Activated CD8-positive, alpha-beta T cell treated with anti-CD3 and anti-CD28 coated beads for 36 hours (primary cell): ENCODE data around the gene RB1. TPM values are rescaled to one million over a fixed set of nuclear protein-coding genes. Genes with fewer than 3 reads are reported as not detected.
A peak's percentile ranks its signal among the peaks of the same experiment; 100 is the strongest.

Experiments
- ATAC-seq: fragments of 200-7000 bp; cut with Tn5 transposase; one replicate; pipeline ENCODE4 v1.10.0; 2021; ENCODE audit warnings: mild to moderate bottlenecking, moderate library complexity
- CTCF ChIA-PET: fragments of 350-600 bp; sonication (Branson Sonifier 250); formaldehyde crosslinking; loops from one replicate; lab custom pipeline; 2021; ENCODE audit warnings: antibody characterized with exemption; lab: Charles Lee
- POLR2A ChIA-PET: fragments of 350-600 bp; sonication (Branson Sonifier 250); formaldehyde crosslinking; loops from one replicate; lab custom pipeline; 2021; ENCODE audit warnings: antibody characterized with exemption; lab: Charles Lee
- DNase-seq: peaks from one replicate; pipeline ENCODE4 v3.0.0-alpha.2; 2020
- H3K27ac Mint-ChIP-seq: one replicate; pipeline ENCODE4 v1.8.0; 2021; ENCODE audit warnings: mild to moderate bottlenecking, mixed read lengths
- H3K27me3 Mint-ChIP-seq: one replicate; pipeline ENCODE4 v1.8.0; 2021; ENCODE audit warnings: mixed read lengths
- H3K36me3 Mint-ChIP-seq: one replicate; pipeline ENCODE4 v1.8.0; 2021; ENCODE audit warnings: low read depth, mixed read lengths
- H3K4me1 Mint-ChIP-seq: one replicate; pipeline ENCODE4 v1.8.0; 2021; ENCODE audit warnings: low read depth, mixed read lengths
- H3K4me3 Mint-ChIP-seq: one replicate; pipeline ENCODE4 v1.8.0; 2021; ENCODE audit warnings: mild to moderate bottlenecking, moderate library complexity, mixed read lengths
- H3K9me3 Mint-ChIP-seq: one replicate; pipeline ENCODE4 v1.8.0; 2021; ENCODE audit warnings: mixed read lengths
- intact Hi-C: fragments of 100-400 bp; cut with micrococcal nuclease; formaldehyde crosslinking; loops from one replicate; pipeline ENCODE4 v1.10.0; 2022
- total RNA-seq, 2 experiments: library from RNA; stranded (reverse); gene quantifications; one replicate each; pipeline ENCODE4 v1.2.3, GENCODE V29; 2021
- TF ChIP-seq, protein P1 (sequence below): fragments of 200-600 bp; IDR thresholded peaks from one replicate; pipeline ENCODE4 v1.8.0; 2022; ENCODE audit warnings: antibody characterized with exemption, mild to moderate bottlenecking

RB1 gene
- total RNA-seq, 2 experiments from 2014 or later, result 26.4 to 29.2 TPM

DNA sequence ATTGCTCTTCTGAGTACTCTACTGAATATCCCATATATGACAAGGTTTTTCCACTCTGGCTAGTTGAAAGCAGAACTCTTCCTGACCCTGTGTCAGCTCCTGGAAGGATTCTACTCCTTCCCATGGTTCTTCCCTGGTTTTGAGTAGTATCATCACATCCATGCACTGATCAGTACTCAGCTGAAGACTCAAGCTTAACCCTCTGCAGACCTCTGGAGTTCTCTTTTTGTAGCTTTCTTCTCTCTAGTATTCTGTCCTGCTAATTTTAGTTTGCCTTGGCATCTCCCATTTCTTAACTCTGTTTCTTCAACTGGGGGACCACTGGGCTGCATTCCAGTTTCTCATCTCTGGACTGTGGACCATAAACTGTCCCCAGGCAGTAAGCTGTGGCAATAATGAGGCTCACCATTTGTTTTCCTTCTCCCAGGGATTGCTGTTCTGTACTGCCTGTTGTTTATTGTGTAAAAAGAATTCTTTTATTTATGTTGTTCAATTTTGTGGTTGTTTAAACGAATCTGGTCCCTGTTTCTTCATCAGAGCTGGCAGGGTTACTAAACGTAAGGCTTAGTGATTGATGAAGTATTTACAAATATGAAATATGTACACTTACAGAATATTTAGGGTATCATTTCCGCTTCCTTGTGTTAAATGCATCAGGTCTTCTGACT lies 89.6 kb downstream of the RB1 start:
- ChIA-PET CTCF (interaction anchor here (0.7 kb wide), 1 partner anchor 167 kb away, joined by 3 read pairs; no protein-coding TSS in a partner anchor), POLR2A (no interaction called here)
- DNase-seq, result no peak
- no peaks in the 10 kb centered on the region for H3K27me3 Mint-ChIP-seq
- H3K4me1 Mint-ChIP-seq, result peaks cover 3% of the 10 kb centered on the region
- H3K4me3 Mint-ChIP-seq, result no peak overlapping the region
- ATAC-seq, result no peak
- intact Hi-C loops, result no loop called here
- peaks cover 57% of the 10 kb centered on the region for H3K36me3 Mint-ChIP-seq
- no peak overlapping the region for H3K27ac Mint-ChIP-seq
- peaks cover 15% of the 10 kb centered on the region for H3K9me3 Mint-ChIP-seq
- TF ChIP-seq, protein P1, sequence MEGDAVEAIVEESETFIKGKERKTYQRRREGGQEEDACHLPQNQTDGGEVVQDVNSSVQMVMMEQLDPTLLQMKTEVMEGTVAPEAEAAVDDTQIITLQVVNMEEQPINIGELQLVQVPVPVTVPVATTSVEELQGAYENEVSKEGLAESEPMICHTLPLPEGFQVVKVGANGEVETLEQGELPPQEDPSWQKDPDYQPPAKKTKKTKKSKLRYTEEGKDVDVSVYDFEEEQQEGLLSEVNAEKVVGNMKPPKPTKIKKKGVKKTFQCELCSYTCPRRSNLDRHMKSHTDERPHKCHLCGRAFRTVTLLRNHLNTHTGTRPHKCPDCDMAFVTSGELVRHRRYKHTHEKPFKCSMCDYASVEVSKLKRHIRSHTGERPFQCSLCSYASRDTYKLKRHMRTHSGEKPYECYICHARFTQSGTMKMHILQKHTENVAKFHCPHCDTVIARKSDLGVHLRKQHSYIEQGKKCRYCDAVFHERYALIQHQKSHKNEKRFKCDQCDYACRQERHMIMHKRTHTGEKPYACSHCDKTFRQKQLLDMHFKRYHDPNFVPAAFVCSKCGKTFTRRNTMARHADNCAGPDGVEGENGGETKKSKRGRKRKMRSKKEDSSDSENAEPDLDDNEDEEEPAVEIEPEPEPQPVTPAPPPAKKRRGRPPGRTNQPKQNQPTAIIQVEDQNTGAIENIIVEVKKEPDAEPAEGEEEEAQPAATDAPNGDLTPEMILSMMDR, result no peak

DNA sequence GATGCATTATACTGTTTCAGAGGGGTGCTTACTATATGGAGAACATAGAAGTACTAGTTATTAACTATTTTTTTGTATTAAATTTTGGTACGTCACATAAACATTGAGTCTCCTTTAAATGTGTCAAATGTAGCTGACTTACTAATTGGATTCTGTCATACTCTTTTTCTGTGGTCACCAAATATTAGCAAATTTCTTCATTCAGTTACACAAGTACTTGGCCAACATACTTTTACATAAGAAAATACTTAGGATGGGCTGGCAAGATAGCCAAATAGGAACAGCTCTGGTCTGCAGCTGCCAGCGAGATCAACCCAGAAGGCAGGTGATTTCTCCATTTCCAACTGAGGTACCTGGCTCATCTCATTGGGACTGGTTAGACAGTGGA lies 90.1 kb downstream of the RB1 start:
- H3K36me3 Mint-ChIP-seq, result peaks cover 55% of the 10 kb centered on the region
- intact Hi-C loops, result no loop called here
- peaks cover 15% of the 10 kb centered on the region for H3K9me3 Mint-ChIP-seq
- ChIA-PET CTCF (interaction anchor here (0.7 kb wide), 1 partner anchor 166 kb away, joined by 3 read pairs; no protein-coding TSS in a partner anchor), POLR2A (no interaction called here)
- no peak for DNase-seq
- H3K27me3 Mint-ChIP-seq, result no peaks in the 10 kb centered on the region
- H3K27ac Mint-ChIP-seq, result no peak overlapping the region
- H3K4me1 Mint-ChIP-seq, result peaks cover 7% of the 10 kb centered on the region
- TF ChIP-seq, protein P1, result no peak
- H3K4me3 Mint-ChIP-seq, result no peak overlapping the region
- no peak for ATAC-seq

- no peak overlapping the region for H3K4me3 Mint-ChIP-seq
- TF ChIP-seq, protein P1, result no peak
- ChIA-PET CTCF (interaction anchor here (1.3 to 1.9 kb wide), 3 partner anchors 12 to 183 kb away, joined by 3 to 8 read pairs (median 4); no protein-coding TSS in a partner anchor), POLR2A (no interaction called here)
- no peak for ATAC-seq
- intact Hi-C loops, result no loop called here
- no peak overlapping the region for H3K27ac Mint-ChIP-seq
- no peak for DNase-seq
- H3K4me1 Mint-ChIP-seq, result peaks cover 30% of the 10 kb centered on the region
- peaks cover 8% of the 10 kb centered on the region for H3K9me3 Mint-ChIP-seq
- peaks cover 38% of the 10 kb centered on the region for H3K36me3 Mint-ChIP-seq
- H3K27me3 Mint-ChIP-seq, result no peaks in the 10 kb centered on the region
Observed at GRCh38 chr13:48397744-48398143, 94.2 kb downstream of the RB1 start.

DNA sequence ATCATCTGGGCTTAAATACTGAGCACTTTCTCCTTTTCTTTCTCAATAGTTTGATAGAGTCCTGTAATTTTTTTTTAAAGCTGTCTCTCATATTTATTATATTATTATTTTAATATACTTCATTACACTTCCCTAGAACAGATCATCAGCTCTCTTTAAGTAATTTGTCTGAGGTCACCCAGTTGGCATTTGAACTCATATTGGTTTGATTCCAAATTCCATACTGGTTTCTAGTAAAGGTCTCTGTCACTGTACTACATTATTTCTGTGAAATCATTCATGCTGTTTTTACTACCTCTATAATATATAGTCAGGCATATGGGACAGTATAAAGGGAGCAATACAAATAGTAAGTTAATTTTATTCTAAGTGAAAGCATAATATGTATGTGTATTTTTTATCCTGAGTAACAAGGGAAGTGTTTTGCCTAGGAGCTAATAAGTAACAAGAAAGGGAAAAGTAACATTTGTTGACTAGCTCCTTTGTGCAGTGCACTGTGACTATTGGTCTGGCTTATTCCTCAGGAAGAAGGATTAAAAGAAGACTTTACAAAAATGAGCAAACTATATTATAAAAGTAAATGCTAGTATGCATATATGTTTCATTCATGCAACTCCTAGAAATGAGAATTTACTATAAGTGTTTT lies 95.0 kb downstream of the RB1 start:
- CTCF ChIA-PET, result interaction anchor here (1.3 to 1.9 kb wide), 3 partner anchors 13 to 182 kb away, joined by 3 to 8 read pairs (median 4); no protein-coding TSS in a partner anchor
- DNase-seq (no peak), ATAC-seq (no peak)
- TF ChIP-seq, protein P1, result no peak
- intact Hi-C loops, result no loop called here
- Mint-ChIP-seq H3K9me3 (peaks cover 8% of the 10 kb centered on the region), H3K27ac (no peak overlapping the region), H3K27me3 (no peaks in the 10 kb centered on the region), H3K4me3 (no peak overlapping the region), H3K4me1 (peaks cover 37% of the 10 kb centered on the region), H3K36me3 (peaks cover 30% of the 10 kb centered on the region)
- POLR2A ChIA-PET, result no interaction called here

- no peak overlapping the region for H3K4me3 Mint-ChIP-seq
- TF ChIP-seq, protein P1, result no peak
- H3K27me3 Mint-ChIP-seq, result no peaks in the 10 kb centered on the region
- H3K9me3 Mint-ChIP-seq, result peaks cover 8% of the 10 kb centered on the region
- POLR2A ChIA-PET, result no interaction called here
- intact Hi-C loops, result loop anchor here (10.0 kb wide), 2 partner anchors 95 to 165 kb away; partner anchors contain the start of gene ITM2B
- H3K4me1 Mint-ChIP-seq, result peaks cover 43% of the 10 kb centered on the region
- peak overlapping the region; percentile 35 for H3K27ac Mint-ChIP-seq
- peaks cover 14% of the 10 kb centered on the region for H3K36me3 Mint-ChIP-seq
- ATAC-seq, result no peak
- CTCF ChIA-PET, result no interaction called here
- DNase-seq, result no peak
Observed at GRCh38 chr13:48400090-48400694, 96.6 kb downstream of the RB1 start.
